H1 (cell line): ENCODE measurements around the gene GNAQ. TPM values are rescaled to one million over a fixed set of nuclear protein-coding genes. Genes with fewer than 3 reads are reported as not detected.

Source experiments
- BRCA1 ChIP-seq: IDR thresholded peaks from 2 replicates; pipeline ENCODE4 v1.6.1; 2012; ENCODE audit warnings: low read depth, low read length, improper control_type of control experiment
- EP300 ChIP-seq, 2 experiments: IDR thresholded peaks; 1 replicate in 1 of 2; 2 replicates in 1 of 2; pipeline ENCODE4 v1.6.1; 2011 to 2012; ENCODE audit warnings: low read depth in 2 of 2, low read length in 2 of 2, mild to moderate bottlenecking in 2 of 2, borderline replicate concordance in 1 of 2, inconsistent platforms in 1 of 2, moderate library complexity in 1 of 2
- GTF2F1 ChIP-seq: IDR thresholded peaks from 2 replicates; pipeline ENCODE4 v1.6.1; 2012; ENCODE audit warnings: low read depth, low read length, improper control_type of control experiment, borderline replicate concordance
- POLR2A ChIP-seq, 2 experiments: IDR thresholded peaks; 1 replicate in 1 of 2; 2 replicates in 1 of 2; pipeline ENCODE4 v1.6.1; 2011; ENCODE audit warnings: low read depth in 2 of 2, low read length in 2 of 2, mild to moderate bottlenecking in 2 of 2; ENCODE audit errors: control extremely low read depth in 1 of 2
- SIN3A ChIP-seq, 2 experiments: IDR thresholded peaks in 1 of 2; conservative IDR thresholded peaks in 1 of 2; 2 replicates each; pipeline ENCODE4 v1.6.1; 2011 to 2012; ENCODE audit warnings: low read length in 2 of 2, improper control_type of control experiment in 1 of 2, low read depth in 1 of 2, mild to moderate bottlenecking in 1 of 2
- polyA plus RNA-seq, 7 experiments: library from polyadenylated mRNA; depleted of rRNA in 3 of 7; stranded (reverse) in 5 of 7; unstranded in 2 of 7; fragments of >200 nt in 5 of 7; fragments of 200-250 nt in 2 of 7; gene quantifications; 1 replicate in 5 of 7; 2 replicates in 1 of 7; 4 replicates in 1 of 7; pipeline versions ENCODE4 v1.2.1 to v1.2.3, GENCODE V29; 2011 to 2013; ENCODE audit warnings: missing spikeins in 2 of 7, mixed read lengths in 2 of 7
- total RNA-seq: library from RNA; stranded (reverse); fragmentation: NEBNext Ultra II Directional; extraction: Animal tissue kit (Norgen Biotek cat#: 25700); gene quantifications from 2 replicates; pipeline ENCODE4 v1.2.1, GENCODE V29; 2021
- TF ChIP-seq, protein P1 (sequence below): IDR thresholded peaks from 2 replicates; pipeline ENCODE4 v1.6.1; 2012; ENCODE audit warnings: inconsistent platforms
- TF ChIP-seq, protein P2 (sequence below), 3 experiments: IDR thresholded peaks; 1 replicate in 2 of 3; 2 replicates in 1 of 3; pipeline versions ENCODE4 v1.5.1 to v1.6.1; 2011; ENCODE audit warnings: low read length in 3 of 3, mild to moderate bottlenecking in 3 of 3, inconsistent platforms in 2 of 3, low read depth in 1 of 3, moderate library complexity in 1 of 3; ENCODE audit not compliant: insufficient read depth in 1 of 3; ENCODE audit errors: control extremely low read depth in 1 of 3

The GNAQ gene
- total and polyA plus RNA-seq, 2 of the 8 experiments (the other 6 are each of a cell fraction or from before 2014, with no cell fraction given) = 22.8 to 63.8 TPM

DNA sequence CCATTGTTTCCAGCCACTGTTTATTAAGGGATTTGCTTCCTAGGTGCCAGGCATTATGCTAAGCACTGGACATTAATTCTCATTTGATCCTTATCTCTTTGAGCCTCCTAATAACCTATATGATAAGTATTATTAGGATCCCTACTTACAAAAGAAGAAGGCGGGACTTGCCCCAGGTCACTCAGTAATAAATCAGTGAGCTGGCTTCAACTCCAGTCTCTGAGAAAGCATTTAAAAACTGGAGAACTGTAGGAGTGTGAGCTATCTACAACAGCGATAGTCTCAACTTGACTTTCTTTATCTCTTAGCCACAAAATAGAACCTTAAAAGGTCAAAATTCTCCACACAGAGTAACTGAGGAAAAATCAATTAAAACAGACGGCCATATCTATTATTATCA lies 155.0 kb downstream of the GNAQ start (continued):
- no peak for TF ChIP-seq GTF2F1
- no peak for TF ChIP-seq EP300 (IDR thresholded peaks at IDR 0.05; ENCODE audit: borderline replicate concordance in 1 of 2, low read depth in 2 of 2, low read length in 2 of 2)
- no peak for TF ChIP-seq BRCA1
- no peak for TF ChIP-seq POLR2A (IDR thresholded peaks at IDR 0.05; ENCODE audit: control extremely low read depth in 1 of 2, low read depth in 2 of 2, low read length in 2 of 2)
- TF ChIP-seq, protein P1, sequence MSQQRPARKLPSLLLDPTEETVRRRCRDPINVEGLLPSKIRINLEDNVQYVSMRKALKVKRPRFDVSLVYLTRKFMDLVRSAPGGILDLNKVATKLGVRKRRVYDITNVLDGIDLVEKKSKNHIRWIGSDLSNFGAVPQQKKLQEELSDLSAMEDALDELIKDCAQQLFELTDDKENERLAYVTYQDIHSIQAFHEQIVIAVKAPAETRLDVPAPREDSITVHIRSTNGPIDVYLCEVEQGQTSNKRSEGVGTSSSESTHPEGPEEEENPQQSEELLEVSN = no peak
- no peak for TF ChIP-seq SIN3A (conservative IDR thresholded peaks at IDR 0.05 in 1 of 2, IDR thresholded peaks at IDR 0.05 in 1 of 2; ENCODE audit: low read depth in 1 of 2, low read length in 2 of 2)
- TF ChIP-seq, protein P2, sequence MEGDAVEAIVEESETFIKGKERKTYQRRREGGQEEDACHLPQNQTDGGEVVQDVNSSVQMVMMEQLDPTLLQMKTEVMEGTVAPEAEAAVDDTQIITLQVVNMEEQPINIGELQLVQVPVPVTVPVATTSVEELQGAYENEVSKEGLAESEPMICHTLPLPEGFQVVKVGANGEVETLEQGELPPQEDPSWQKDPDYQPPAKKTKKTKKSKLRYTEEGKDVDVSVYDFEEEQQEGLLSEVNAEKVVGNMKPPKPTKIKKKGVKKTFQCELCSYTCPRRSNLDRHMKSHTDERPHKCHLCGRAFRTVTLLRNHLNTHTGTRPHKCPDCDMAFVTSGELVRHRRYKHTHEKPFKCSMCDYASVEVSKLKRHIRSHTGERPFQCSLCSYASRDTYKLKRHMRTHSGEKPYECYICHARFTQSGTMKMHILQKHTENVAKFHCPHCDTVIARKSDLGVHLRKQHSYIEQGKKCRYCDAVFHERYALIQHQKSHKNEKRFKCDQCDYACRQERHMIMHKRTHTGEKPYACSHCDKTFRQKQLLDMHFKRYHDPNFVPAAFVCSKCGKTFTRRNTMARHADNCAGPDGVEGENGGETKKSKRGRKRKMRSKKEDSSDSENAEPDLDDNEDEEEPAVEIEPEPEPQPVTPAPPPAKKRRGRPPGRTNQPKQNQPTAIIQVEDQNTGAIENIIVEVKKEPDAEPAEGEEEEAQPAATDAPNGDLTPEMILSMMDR (IDR thresholded peaks at IDR 0.05; ENCODE audit: control extremely low read depth in 1 of 3, insufficient read depth in 1 of 3, low read depth in 1 of 3, low read length in 3 of 3) = no peak
